Activated CD4-positive, alpha-beta T cell treated with anti-CD3 and anti-CD28 coated beads for 36 hours (primary cell): ENCODE results near the gene SMPDL3B. TPM values are rescaled to one million over a fixed set of nuclear protein-coding genes. Genes with fewer than 3 reads are reported as not detected.
A peak's percentile ranks its signal among the peaks of the same experiment; 100 is the strongest.
"Not testable (repeated sequence)": the region's sequence is repeated elsewhere in the genome, so short reads cannot be mapped to it uniquely, and the experiment has no call there.

ENCODE experiments used
- ATAC-seq: fragments of 200-7000 bp; cut with Tn5 transposase; one replicate; pipeline ENCODE4 v1.10.0; 2021; ENCODE audit warnings: mild to moderate bottlenecking, moderate library complexity
- CTCF ChIA-PET: fragments of 350-600 bp; sonication (Branson Sonifier 250); formaldehyde crosslinking; loops from one replicate; lab custom pipeline; 2021; ENCODE audit warnings: antibody characterized with exemption; lab: Charles Lee
- POLR2A ChIA-PET: fragments of 350-600 bp; sonication (Branson Sonifier 250); formaldehyde crosslinking; loops from one replicate; lab custom pipeline; 2021; ENCODE audit warnings: antibody characterized with exemption, inconsistent platforms; lab: Charles Lee
- DNase-seq: peaks from one replicate; pipeline ENCODE4 v3.0.0-alpha.2; 2020
- H3K27ac Mint-ChIP-seq: one replicate; pipeline ENCODE4 v1.8.0; 2021; ENCODE audit warnings: mixed read lengths
- H3K27me3 Mint-ChIP-seq: one replicate; pipeline ENCODE4 v1.8.0; 2021; ENCODE audit warnings: mixed read lengths
- H3K36me3 Mint-ChIP-seq: one replicate; pipeline ENCODE4 v1.8.0; 2021; ENCODE audit warnings: low read depth, mixed read lengths
- H3K4me1 Mint-ChIP-seq: one replicate; pipeline ENCODE4 v1.8.0; 2021; ENCODE audit warnings: mixed read lengths
- H3K4me3 Mint-ChIP-seq: one replicate; pipeline ENCODE4 v1.8.0; 2021; ENCODE audit warnings: mild to moderate bottlenecking, moderate library complexity, mixed read lengths
- H3K9me3 Mint-ChIP-seq: one replicate; pipeline ENCODE4 v1.8.0; 2021; ENCODE audit warnings: low read depth, mixed read lengths
- intact Hi-C, 2 experiments: fragments of 100-400 bp; cut with DNase I in 1 of 2; cut with micrococcal nuclease in 1 of 2; formaldehyde crosslinking; loops; one replicate each; pipeline versions ENCODE4 v1.14.2 to v1.15.1; 2022 to 2024; cut with DNase I, micrococcal nuclease
- total RNA-seq, 2 experiments: library from RNA; stranded (reverse); gene quantifications; one replicate each; pipeline ENCODE4 v1.2.3, GENCODE V29; 2021

SMPDL3B gene
- total RNA-seq, 2 experiments from 2014 or later = 0.53 to 0.55 TPM

- ATAC-seq (peak; percentile 60), DNase-seq (peak; percentile 36)
- Mint-ChIP-seq H3K27ac (peak overlapping the region; percentile 27), H3K9me3 (no peaks in the 10 kb centered on the region), H3K4me3 (no peak overlapping the region), H3K27me3 (no peaks in the 10 kb centered on the region), H3K36me3 (peaks cover 53% of the 10 kb centered on the region), H3K4me1 (peaks cover 29% of the 10 kb centered on the region)
- CTCF ChIA-PET = interaction anchor here (0.6 to 1.6 kb wide), 8 partner anchors 7 to 555 kb away, joined by 3 to 5 read pairs (median 3); no protein-coding TSS in a partner anchor
- POLR2A ChIA-PET = interaction anchor here (0.7 kb wide), 1 partner anchor 135 kb away, joined by 8 read pairs; no protein-coding TSS in a partner anchor
- intact Hi-C loops = no loop called here
Measured at GRCh38 chr1:27993241-27993640, 58.4 kb downstream of the SMPDL3B start.

- no peak overlapping the region for H3K27ac Mint-ChIP-seq
- ATAC-seq = no peak
- no peaks in the 10 kb centered on the region for H3K9me3 Mint-ChIP-seq
- H3K4me1 Mint-ChIP-seq = peaks cover 29% of the 10 kb centered on the region
- peaks cover 48% of the 10 kb centered on the region for H3K36me3 Mint-ChIP-seq
- H3K27me3 Mint-ChIP-seq = no peaks in the 10 kb centered on the region
- intact Hi-C loops = no loop called here
- CTCF ChIA-PET = interaction anchor here (1.2 kb wide), 1 partner anchor 159 kb away, joined by 3 read pairs; no protein-coding TSS in a partner anchor
- no peak for DNase-seq
- no peak overlapping the region for H3K4me3 Mint-ChIP-seq
- POLR2A ChIA-PET = no interaction called here
Measured at GRCh38 chr1:27994060-27994459, 59.3 kb downstream of the SMPDL3B start.

- POLR2A ChIA-PET = interaction anchor here (0.6 kb wide), 1 partner anchor 235 kb away, joined by 3 read pairs; no protein-coding TSS in a partner anchor
- H3K4me3 Mint-ChIP-seq, H3K27me3 Mint-ChIP-seq, intact Hi-C loops, H3K9me3 Mint-ChIP-seq, DNase-seq, H3K27ac Mint-ChIP-seq, ATAC-seq: not testable (repeated sequence)
- CTCF ChIA-PET = interaction anchor here (1.2 kb wide), 1 partner anchor 159 kb away, joined by 3 read pairs; no protein-coding TSS in a partner anchor
- Mint-ChIP-seq H3K4me1 (peaks cover 29% of the 10 kb centered on the region), H3K36me3 (peaks cover 46% of the 10 kb centered on the region)
Measured at GRCh38 chr1:27994526-27994925, 59.7 kb downstream of the SMPDL3B start.

GRCh38 chr1:27999055-27999454, 64.3 kb downstream of the SMPDL3B start:
- Mint-ChIP-seq H3K27ac (no peak overlapping the region), H3K36me3 (peaks cover 27% of the 10 kb centered on the region), H3K4me1 (peaks cover 1% of the 10 kb centered on the region), H3K9me3 (no peaks in the 10 kb centered on the region), H3K27me3 (no peaks in the 10 kb centered on the region), H3K4me3 (no peak overlapping the region)
- ATAC-seq = no peak
- POLR2A ChIA-PET = no interaction called here
- intact Hi-C loops = no loop called here
- DNase-seq = no peak
- CTCF ChIA-PET = interaction anchor here (0.6 to 1.2 kb wide), 2 partner anchors 19 to 113 kb away, joined by 3 to 4 read pairs; no protein-coding TSS in a partner anchor

- no peaks in the 10 kb centered on the region for H3K9me3 Mint-ChIP-seq
- intact Hi-C loops = no loop called here
- peaks cover 32% of the 10 kb centered on the region for H3K36me3 Mint-ChIP-seq
- no peak overlapping the region for H3K27ac Mint-ChIP-seq
- peaks cover 4% of the 10 kb centered on the region for H3K4me1 Mint-ChIP-seq
- CTCF ChIA-PET = interaction anchor here (0.8 kb wide), 1 partner anchor 11 kb away, joined by 3 read pairs; no protein-coding TSS in a partner anchor
- no peak overlapping the region for H3K4me3 Mint-ChIP-seq
- no peaks in the 10 kb centered on the region for H3K27me3 Mint-ChIP-seq
- ATAC-seq (no peak), DNase-seq (no peak)
- POLR2A ChIA-PET = interaction anchor here (0.7 kb wide), 1 partner anchor 144 kb away, joined by 5 read pairs; no protein-coding TSS in a partner anchor
Measured at GRCh38 chr1:28002600-28002999, 67.8 kb downstream of the SMPDL3B start.

- not testable (repeated sequence) for H3K27ac Mint-ChIP-seq
- CTCF ChIA-PET = interaction anchor here (0.8 kb wide), 1 partner anchor 11 kb away, joined by 3 read pairs; no protein-coding TSS in a partner anchor
Measured at GRCh38 chr1:28003117-28003516, 68.3 kb downstream of the SMPDL3B start.

More at GRCh38 chr1:28003117-28003516, 68.3 kb downstream of the SMPDL3B start:
- ATAC-seq, intact Hi-C loops, H3K4me3 Mint-ChIP-seq, H3K4me1 Mint-ChIP-seq, H3K27me3 Mint-ChIP-seq, H3K9me3 Mint-ChIP-seq, DNase-seq: not testable (repeated sequence)
- POLR2A ChIA-PET = interaction anchor here (0.7 kb wide), 1 partner anchor 145 kb away, joined by 5 read pairs; no protein-coding TSS in a partner anchor
- H3K36me3 Mint-ChIP-seq = peaks cover 30% of the 10 kb centered on the region

Other genes with a start within 250 kb of the SMPDL3B start
- 1 to 10 TPM; 7.4 to 8.1 TPM for gene FAM76A, start 209.0 kb upstream of the SMPDL3B start, total RNA-seq
- 10 to 100 TPM; 26.8 to 37.4 TPM for gene STX12, start 161.8 kb upstream of the SMPDL3B start, total RNA-seq
- 10 to 100 TPM; 49.6 to 65.9 TPM for gene PPP1R8, start 104.2 kb upstream of the SMPDL3B start, total RNA-seq
- 10 to 100 TPM; 14.2 to 16.2 TPM for gene THEMIS2, start 62.5 kb upstream of the SMPDL3B start, total RNA-seq
- 10 to 100 TPM; 70.2 to 72.8 TPM for gene RPA2, start 20.4 kb upstream of the SMPDL3B start, total RNA-seq
- 1 to 10 TPM; 4.2 to 6.0 TPM for gene XKR8, start 25.0 kb downstream of the SMPDL3B start, total RNA-seq
- 10 to 100 TPM; 30.1 to 37.1 TPM for gene EYA3, start 153.6 kb downstream of the SMPDL3B start, total RNA-seq
- gene PTAFR, start 241.7 kb downstream of the SMPDL3B start, total RNA-seq = under 1 TPM; 0.14 to 0.19 TPM